DMS153 treated with DMSO at 0.1 percent for 48 hours (cell line): ENCODE data around the gene TOMM6.
A peak's percentile ranks its signal among the peaks of the same experiment; 100 is the strongest.
"Not testable (repeated sequence)": the region's sequence is repeated elsewhere in the genome, so short reads cannot be mapped to it uniquely, and the experiment has no call there.

Experiments used
- DNase-seq: peaks from one replicate; lab custom pipeline; 2025; ENCODE audit not compliant: unreplicated experiment; lab: John Stamatoyannopoulos, UW

TOMM6 gene

GRCh38 chr6:41784581-41785171 is 2.8 kb upstream of the TOMM6 start:
- no peak for DNase-seq

- DNase-seq, result no peak
These were observed 2.2 kb upstream of the TOMM6 start for GRCh38 chr6:41785254-41785653.

- no peak for DNase-seq
These were observed 1.6 kb upstream of the TOMM6 start for GRCh38 chr6:41785689-41786450.

GRCh38 chr6:41786451-41787218 is 859 bp upstream of the TOMM6 start:
- DNase-seq, result peak; percentile 68

- DNase-seq, result no peak
These were observed 1.9 kb downstream of the TOMM6 start for GRCh38 chr6:41789390-41789724.

- no peak for DNase-seq
These were observed 2.6 kb downstream of the TOMM6 start for GRCh38 chr6:41790045-41790444.

- DNase-seq, result no peak
These were observed 3.8 kb downstream of the TOMM6 start for GRCh38 chr6:41791305-41791704.

GRCh38 chr6:41791984-41792383 is 4.5 kb downstream of the TOMM6 start:
- no peak for DNase-seq

GRCh38 chr6:41796474-41796873 is 9.0 kb downstream of the TOMM6 start:
- DNase-seq, result no peak

GRCh38 chr6:41798901-41799558 is 11.5 kb downstream of the TOMM6 start:
- no peak for DNase-seq

GRCh38 chr6:41799559-41799911 is 12.0 kb downstream of the TOMM6 start:
- no peak for DNase-seq

- no peak for DNase-seq
These were observed 13.9 kb downstream of the TOMM6 start for GRCh38 chr6:41801380-41801779.

- no peak for DNase-seq
These were observed 18.6 kb downstream of the TOMM6 start for GRCh38 chr6:41805830-41806774.

GRCh38 chr6:41811095-41811494 is 23.6 kb downstream of the TOMM6 start:
- no peak for DNase-seq

- DNase-seq, result not testable (repeated sequence)
These were observed 24.5 kb downstream of the TOMM6 start for GRCh38 chr6:41811946-41812345.

- DNase-seq, result no peak
These were observed 26.0 kb downstream of the TOMM6 start for GRCh38 chr6:41813469-41813868.

GRCh38 chr6:41813956-41814355 is 26.5 kb downstream of the TOMM6 start:
- no peak for DNase-seq

GRCh38 chr6:41814629-41815028 is 27.1 kb downstream of the TOMM6 start:
- DNase-seq, result no peak

GRCh38 chr6:41815587-41815986 is 28.1 kb downstream of the TOMM6 start:
- DNase-seq, result no peak

GRCh38 chr6:41818271-41819054 is 31.0 kb downstream of the TOMM6 start:
- no peak for DNase-seq
